Nephron (organoid): ENCODE measurements around the gene NRGN.

Experiments used
- H3K27ac Mint-ChIP-seq, 3 experiments: 2 replicates each; pipeline ENCODE4 v1.8.0; 2020; ENCODE audit warnings: mixed read lengths in 3 of 3, mild to moderate bottlenecking in 2 of 3, moderate library complexity in 1 of 3
- H3K27me3 Mint-ChIP-seq: 2 replicates; pipeline ENCODE4 v1.8.0; 2021; ENCODE audit warnings: low read depth, mild to moderate bottlenecking, moderate library complexity, mixed read lengths
- H3K36me3 Mint-ChIP-seq: 2 replicates; pipeline ENCODE4 v1.8.0; 2020; ENCODE audit warnings: low read depth, mixed read lengths
- H3K4me1 Mint-ChIP-seq: 2 replicates; pipeline ENCODE4 v1.8.0; 2020; ENCODE audit warnings: mixed read lengths
- H3K4me3 Mint-ChIP-seq, 3 experiments: 2 replicates each; pipeline ENCODE4 v1.8.0; 2020; ENCODE audit warnings: mild to moderate bottlenecking in 3 of 3, mixed read lengths in 3 of 3, moderate library complexity in 2 of 3
- H3K9me3 Mint-ChIP-seq: 2 replicates; pipeline ENCODE4 v1.8.0; 2020; ENCODE audit warnings: mixed read lengths
- CTCF ChIP-seq, 3 experiments: fragments of 200-600 bp; sonication (generic); IDR thresholded peaks; one replicate each; pipeline ENCODE4 v1.5.0; 2021; ENCODE audit warnings: antibody characterized with exemption in 3 of 3; ENCODE audit not compliant: unreplicated experiment in 3 of 3

Gene NRGN

GRCh38 chr11:124791626-124792341 lies 52.0 kb downstream of the NRGN start:
- no peaks in the 10 kb centered on the region for H3K9me3 Mint-ChIP-seq
- H3K36me3 Mint-ChIP-seq = no peaks in the 10 kb centered on the region
- no peak for TF ChIP-seq CTCF (IDR thresholded peaks at IDR 0.05; ENCODE audit: unreplicated experiment in 3 of 3)
- no peaks in the 10 kb centered on the region for H3K27me3 Mint-ChIP-seq
- H3K4me3 Mint-ChIP-seq = no peak overlapping the region
- no peak overlapping the region for H3K27ac Mint-ChIP-seq
- peaks cover 31% of the 10 kb centered on the region for H3K4me1 Mint-ChIP-seq

- Mint-ChIP-seq H3K27me3 (no peaks in the 10 kb centered on the region), H3K4me3 (no peak overlapping the region), H3K4me1 (peaks cover 42% of the 10 kb centered on the region), H3K27ac (no peak overlapping the region), H3K36me3 (no peaks in the 10 kb centered on the region), H3K9me3 (no peaks in the 10 kb centered on the region)
- peak; percentile 55 to 69 (median 63) for TF ChIP-seq CTCF (IDR thresholded peaks at IDR 0.05; ENCODE audit: unreplicated experiment in 3 of 3)
These were observed 53.9 kb downstream of the NRGN start for GRCh38 chr11:124793466-124794278.

- H3K27ac Mint-ChIP-seq = no peak overlapping the region
- TF ChIP-seq CTCF (IDR thresholded peaks at IDR 0.05; ENCODE audit: unreplicated experiment in 3 of 3) = no peak
- peaks cover 47% of the 10 kb centered on the region for H3K4me1 Mint-ChIP-seq
- no peaks in the 10 kb centered on the region for H3K36me3 Mint-ChIP-seq
- no peaks in the 10 kb centered on the region for H3K9me3 Mint-ChIP-seq
- H3K4me3 Mint-ChIP-seq = peak overlapping the region in 1 of 3 experiments; percentile 28
- no peaks in the 10 kb centered on the region for H3K27me3 Mint-ChIP-seq
These were observed 56.6 kb downstream of the NRGN start for GRCh38 chr11:124796312-124796711.
